ENCODE results near the gene ATRIP. TPM values are rescaled to one million over a fixed set of nuclear protein-coding genes. Genes with fewer than 3 reads are reported as not detected.
A peak's percentile ranks its signal among the peaks of the same experiment; 100 is the strongest.

The ATRIP gene
- total RNA-seq, 5 donors from 2014 or later (not counting 1 experiment from before 2014, with no cell fraction given) = 7.8 to 14.9 (median 12.8) TPM

DNA sequence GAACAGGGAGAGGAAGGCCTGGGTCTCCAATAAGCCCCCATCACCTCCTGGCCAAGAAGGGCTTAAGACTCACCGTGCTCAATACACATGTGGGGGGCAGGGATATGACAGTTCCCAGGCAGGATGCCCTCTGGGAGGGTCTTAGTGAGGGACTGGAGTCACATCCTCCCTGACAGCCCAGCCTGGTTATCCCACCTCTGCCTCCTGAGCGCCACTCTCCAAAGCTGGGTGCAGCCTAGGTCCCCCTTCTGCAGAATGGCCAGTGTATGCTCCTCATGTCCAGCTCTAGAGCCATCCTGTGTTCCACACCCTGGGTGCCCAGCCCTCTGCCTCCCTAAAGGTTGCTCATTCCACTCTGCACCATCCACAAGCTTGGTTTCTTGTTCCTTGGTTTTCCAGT is 58.6 kb downstream of the ATRIP start:
- ChIA-PET POLR2A (no interaction called here), CTCF (interaction anchor here (0.6 to 1.3 kb wide), 5 partner anchors 9 to 104 kb away, joined by 3 to 5 read pairs (median 3); no protein-coding TSS in a partner anchor)
- no peaks in the 10 kb centered on the region for H3K9me3 ChIP-seq
- Mint-ChIP-seq H3K9me3 (no peaks in the 10 kb centered on the region), H3K4me1 (peaks cover 56 to 68% (median 65%) of the 10 kb centered on the region in 3 donors), H3K36me3 (peaks cover 10% of the 10 kb centered on the region), H3K27ac (peak overlapping the region; percentile 79 to 92), H3K4me3 (peak overlapping the region; percentile 73 to 86 (median 83)), H3K27me3 (no peaks in the 10 kb centered on the region)
- ATAC-seq (replicated peaks in 1 of 4) = no peak
- 100% methylated on average over 1 of the region's 2 CpGs for WGBS (ENCODE audit: insufficient coverage)
- H3K4me1 ChIP-seq (ENCODE audit: control insufficient read depth in 1 of 2, extremely low read depth in 1 of 2, insufficient read depth in 2 of 2, low read length in 2 of 2) = peaks cover 19 to 55% of the 10 kb centered on the region in 2 experiments
- H3K36me3 ChIP-seq (ENCODE audit: control insufficient read depth in 2 of 2, extremely low read depth in 1 of 2, insufficient read depth in 1 of 2, low read length in 1 of 2) = no peaks in the 10 kb centered on the region
- H3K4me3 ChIP-seq (ENCODE audit: control insufficient read depth in 1 of 2, extremely low read depth in 1 of 2, low read length in 1 of 2) = no peak overlapping the region
- DNase-seq = no peak
- H3K27me3 ChIP-seq (replicated peaks in 1 of 2; ENCODE audit: control insufficient read depth in 2 of 2, extremely low read depth in 1 of 2, insufficient read depth in 2 of 2, low read length in 1 of 2) = no peaks in the 10 kb centered on the region
- peak overlapping the region; percentile 61 for H3K27ac ChIP-seq (ENCODE audit: low read length)

DNA sequence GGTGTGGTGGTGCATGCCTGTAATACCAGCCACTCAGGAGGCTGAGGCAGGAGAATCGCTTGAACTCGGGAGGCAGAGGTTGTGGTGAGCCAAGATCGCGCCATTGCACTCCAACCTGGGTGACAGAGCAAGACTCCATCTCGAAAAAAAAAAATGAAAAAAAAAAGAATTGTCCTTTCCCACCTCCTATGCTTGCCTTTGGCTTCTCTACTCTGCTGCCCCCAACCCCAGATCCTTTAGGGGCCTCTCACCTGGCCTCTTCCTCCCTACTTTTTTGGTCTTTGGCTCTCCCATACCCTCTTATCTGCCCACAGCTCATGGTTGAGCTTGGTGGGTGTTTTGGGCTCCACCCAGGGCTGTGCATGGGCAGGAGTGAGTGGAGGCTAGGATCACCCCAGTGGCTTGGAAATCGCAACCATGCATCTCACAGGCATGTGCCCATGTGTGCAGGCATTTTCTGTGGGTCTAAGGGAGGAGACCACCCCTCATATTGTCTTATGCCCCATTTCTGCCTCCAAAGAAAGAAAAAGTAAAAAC is 59.5 kb downstream of the ATRIP start:
- 88% methylated on average over 4 of the region's 6 CpGs for WGBS (ENCODE audit: insufficient coverage)
- ATAC-seq (replicated peaks in 1 of 4) (no peak), DNase-seq (no peak)
- ChIA-PET CTCF (interaction anchor here in 1 of 2 donors (1.3 kb wide), 2 partner anchors 33 to 70 kb away, joined by 5 to 6 read pairs; no protein-coding TSS in a partner anchor), POLR2A (no interaction called here)
- H3K4me3 Mint-ChIP-seq = no peak overlapping the region
- Histone ChIP-seq H3K4me1 (ENCODE audit: control insufficient read depth in 1 of 2, extremely low read depth in 1 of 2, insufficient read depth in 2 of 2, low read length in 2 of 2) (peaks cover 19 to 55% of the 10 kb centered on the region in 2 experiments), H3K9me3 (no peaks in the 10 kb centered on the region), H3K27me3 (replicated peaks in 1 of 2; ENCODE audit: control insufficient read depth in 2 of 2, extremely low read depth in 1 of 2, insufficient read depth in 2 of 2, low read length in 1 of 2) (no peaks in the 10 kb centered on the region), H3K36me3 (ENCODE audit: control insufficient read depth in 2 of 2, extremely low read depth in 1 of 2, insufficient read depth in 1 of 2, low read length in 1 of 2) (no peaks in the 10 kb centered on the region), H3K4me3 (ENCODE audit: control insufficient read depth in 1 of 2, extremely low read depth in 1 of 2, low read length in 1 of 2) (no peak overlapping the region), H3K27ac (ENCODE audit: low read length) (no peak overlapping the region)
- no peaks in the 10 kb centered on the region for H3K9me3 Mint-ChIP-seq
- H3K4me1 Mint-ChIP-seq = peaks cover 54 to 62% (median 60%) of the 10 kb centered on the region in 3 donors
- no peaks in the 10 kb centered on the region for H3K27me3 Mint-ChIP-seq
- peak overlapping the region; percentile 87 to 92 for H3K27ac Mint-ChIP-seq
- H3K36me3 Mint-ChIP-seq = peaks cover 6% of the 10 kb centered on the region

- CTCF ChIA-PET = interaction anchor here (0.7 to 2.5 kb wide), 10 partner anchors 35 to 263 kb away, joined by 3 to 16 read pairs (median 6); partner anchors contain the start of genes ATRIP (in 1 of the 2) and CCDC51 (in 1 of the 2)
Observed at GRCh38 chr3:48507256-48508061, 60.9 kb downstream of the ATRIP start.

DNA sequence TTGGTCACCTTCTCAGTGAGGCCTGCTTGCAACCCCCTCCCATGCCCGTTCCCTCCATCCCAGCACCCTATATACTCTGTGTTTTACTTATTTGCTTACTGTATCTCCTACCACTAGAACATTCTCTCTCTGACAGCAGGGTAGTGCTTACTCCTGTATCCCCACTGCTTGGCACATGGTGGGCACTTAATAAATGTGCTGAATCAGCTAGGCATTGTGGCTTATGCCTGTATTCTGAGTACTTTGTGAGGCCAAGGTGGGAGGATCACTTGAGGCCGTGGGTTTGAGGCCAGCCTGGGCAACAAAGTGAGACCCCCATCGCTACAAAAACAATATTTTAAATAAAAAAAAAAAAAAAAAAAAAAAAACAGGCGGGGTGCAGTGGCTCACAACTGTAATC is 65.0 kb downstream of the ATRIP start:
- ChIA-PET POLR2A (no interaction called here), CTCF (interaction anchor here in 1 of 2 donors (0.7 kb wide), 1 partner anchor 81 kb away, joined by 5 read pairs; no protein-coding TSS in a partner anchor)
- peaks cover 52 to 63% (median 61%) of the 10 kb centered on the region in 3 donors for H3K4me1 Mint-ChIP-seq
- ATAC-seq (replicated peaks in 1 of 4) (no peak), DNase-seq (no peak)
- H3K27me3 Mint-ChIP-seq = no peaks in the 10 kb centered on the region
- no peak overlapping the region for H3K27ac Mint-ChIP-seq
- H3K9me3 Mint-ChIP-seq = no peaks in the 10 kb centered on the region
- H3K4me3 Mint-ChIP-seq = no peak overlapping the region
- no peaks in the 10 kb centered on the region for H3K36me3 ChIP-seq (ENCODE audit: control insufficient read depth in 2 of 2, extremely low read depth in 1 of 2, insufficient read depth in 1 of 2, low read length in 1 of 2)
- H3K36me3 Mint-ChIP-seq = no peaks in the 10 kb centered on the region
- H3K4me3 ChIP-seq (ENCODE audit: control insufficient read depth in 1 of 2, extremely low read depth in 1 of 2, low read length in 1 of 2) = no peak overlapping the region
- 100% methylated on average over 1 of the region's 4 CpGs for WGBS (ENCODE audit: insufficient coverage)
- no peaks in the 10 kb centered on the region for H3K9me3 ChIP-seq
- no peak overlapping the region for H3K27ac ChIP-seq (ENCODE audit: low read length)
- no peaks in the 10 kb centered on the region for H3K27me3 ChIP-seq (replicated peaks in 1 of 2; ENCODE audit: control insufficient read depth in 2 of 2, extremely low read depth in 1 of 2, insufficient read depth in 2 of 2, low read length in 1 of 2)
- H3K4me1 ChIP-seq (ENCODE audit: control insufficient read depth in 1 of 2, extremely low read depth in 1 of 2, insufficient read depth in 2 of 2, low read length in 2 of 2) = peaks cover 36 to 50% of the 10 kb centered on the region in 2 experiments

More at GRCh38 chr3:48507256-48508061, 60.9 kb downstream of the ATRIP start:
- H3K9me3 ChIP-seq = no peaks in the 10 kb centered on the region
- H3K27ac Mint-ChIP-seq = peak overlapping the region; percentile 87 to 92
- H3K36me3 Mint-ChIP-seq = no peaks in the 10 kb centered on the region
- H3K4me3 Mint-ChIP-seq = peak overlapping the region in 2 of 3 donors; percentile 45 to 46
- no peaks in the 10 kb centered on the region for H3K27me3 ChIP-seq (replicated peaks in 1 of 2; ENCODE audit: control insufficient read depth in 2 of 2, extremely low read depth in 1 of 2, insufficient read depth in 2 of 2, low read length in 1 of 2)
- H3K36me3 ChIP-seq (ENCODE audit: control insufficient read depth in 2 of 2, extremely low read depth in 1 of 2, insufficient read depth in 1 of 2, low read length in 1 of 2) = no peaks in the 10 kb centered on the region
- no peak overlapping the region for H3K4me3 ChIP-seq (ENCODE audit: control insufficient read depth in 1 of 2, extremely low read depth in 1 of 2, low read length in 1 of 2)
- H3K27ac ChIP-seq (ENCODE audit: low read length) = peak overlapping the region; percentile 35
- H3K27me3 Mint-ChIP-seq = no peaks in the 10 kb centered on the region
- ATAC-seq (replicated peaks in 1 of 4) (peak; percentile 82 to 91 (median 84)), DNase-seq (peak; percentile 56 to 84 (median 72))
- 2% methylated on average over 6 of the region's 10 CpGs for WGBS (ENCODE audit: insufficient coverage)
- H3K4me1 Mint-ChIP-seq = peaks cover 48 to 58% (median 56%) of the 10 kb centered on the region in 3 donors
- H3K9me3 Mint-ChIP-seq = no peaks in the 10 kb centered on the region
- peaks cover 21 to 47% of the 10 kb centered on the region in 2 experiments for H3K4me1 ChIP-seq (ENCODE audit: control insufficient read depth in 1 of 2, extremely low read depth in 1 of 2, insufficient read depth in 2 of 2, low read length in 2 of 2)
- POLR2A ChIA-PET = interaction anchor here (0.6 to 1.2 kb wide), 2 partner anchors 41 to 452 kb away, joined by 3 to 6 read pairs; a partner anchor contains a TSS

DNA sequence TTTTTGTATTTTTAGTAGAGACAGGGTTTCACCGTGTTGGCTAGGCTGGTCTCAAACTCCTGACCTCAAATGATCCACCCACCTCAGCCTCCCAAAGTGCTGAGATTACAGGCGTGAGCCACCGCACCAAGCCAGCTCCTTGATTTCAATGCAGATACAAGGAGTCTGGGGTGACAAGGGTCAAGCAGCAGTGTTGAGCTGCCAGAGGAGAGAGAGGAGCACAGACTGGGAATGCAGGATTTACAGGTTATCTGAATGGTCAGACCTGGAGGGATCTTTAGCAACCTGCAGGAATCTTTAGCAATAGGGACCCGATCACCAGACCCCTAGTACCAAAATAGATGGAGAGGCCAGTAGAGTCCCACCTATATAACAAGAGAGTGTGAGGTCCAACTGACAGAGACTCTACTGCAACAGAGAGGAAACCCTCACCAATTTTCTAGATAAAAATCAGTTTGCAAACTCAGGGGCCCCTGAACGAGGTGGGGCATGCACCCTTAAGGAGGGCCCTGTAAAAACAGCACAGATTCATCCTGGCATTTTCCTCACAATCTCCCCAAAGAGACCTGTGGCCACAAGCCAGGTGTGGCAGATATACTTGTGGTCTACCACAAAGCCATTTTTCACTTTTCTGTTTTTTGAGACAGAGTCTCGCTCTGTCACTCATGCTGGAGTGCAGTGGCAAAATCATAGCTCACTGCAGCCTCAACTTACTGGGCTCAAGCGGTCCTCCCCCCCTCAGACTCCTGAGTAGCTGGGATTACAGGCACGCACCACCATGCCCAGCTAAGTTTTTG is 68.1 kb downstream of the ATRIP start:
- POLR2A ChIA-PET = no interaction called here

More for the DNA sequence above, 68.1 kb downstream of the ATRIP start:
- peak; percentile 73 to 82 (median 74) for ATAC-seq (replicated peaks in 1 of 4)
- CTCF ChIA-PET = interaction anchor here in 1 of 2 donors (0.9 kb wide), 1 partner anchor 44 kb away, joined by 3 read pairs; no protein-coding TSS in a partner anchor
- 0% methylated on average over 1 of the region's 8 CpGs for WGBS (ENCODE audit: insufficient coverage)
- Mint-ChIP-seq H3K36me3 (no peaks in the 10 kb centered on the region), H3K27me3 (no peaks in the 10 kb centered on the region), H3K27ac (peak overlapping the region; percentile 77 to 85), H3K9me3 (no peaks in the 10 kb centered on the region), H3K4me1 (peaks cover 67 to 79% (median 77%) of the 10 kb centered on the region in 3 donors), H3K4me3 (peak overlapping the region; percentile 25 to 63 (median 31))
- Histone ChIP-seq H3K9me3 (no peaks in the 10 kb centered on the region), H3K4me1 (ENCODE audit: control insufficient read depth in 1 of 2, extremely low read depth in 1 of 2, insufficient read depth in 2 of 2, low read length in 2 of 2) (peaks cover 57 to 65% of the 10 kb centered on the region in 2 experiments), H3K27me3 (replicated peaks in 1 of 2; ENCODE audit: control insufficient read depth in 2 of 2, extremely low read depth in 1 of 2, insufficient read depth in 2 of 2, low read length in 1 of 2) (no peaks in the 10 kb centered on the region), H3K36me3 (ENCODE audit: control insufficient read depth in 2 of 2, extremely low read depth in 1 of 2, insufficient read depth in 1 of 2, low read length in 1 of 2) (no peaks in the 10 kb centered on the region), H3K4me3 (ENCODE audit: control insufficient read depth in 1 of 2, extremely low read depth in 1 of 2, low read length in 1 of 2) (peak overlapping the region; percentile 14 to 25), H3K27ac (ENCODE audit: low read length) (no peak overlapping the region)
- peak in 8 of 35 experiments; percentile 19 to 53 (median 26) for DNase-seq
